RWPE1 (cell line): ENCODE data around the gene APBB2.

Source experiments
- CTCF ChIA-PET: fragments of 350-600 bp; sonication (Branson Sonifier 250); formaldehyde crosslinking; extraction: SDS; loops from one replicate; lab custom pipeline; 2021; lab: Yijun Ruan, JAX
- POLR2A ChIA-PET: fragments of 400-600 bp; formaldehyde crosslinking; extraction: SDS; loops from one replicate; lab custom pipeline; 2020; ENCODE audit warnings: antibody characterized with exemption; ENCODE audit not compliant: low non-redundant PET; lab: Yijun Ruan, JAX
- DNase-seq: peaks from one replicate; pipeline ENCODE4 v3.0.0; 2012; ENCODE audit warnings: low spot score
- H3K27ac ChIP-seq: fragments of 450-650 bp; 2 replicates; pipeline ENCODE4 v1.5.1; 2017
- CTCF ChIP-seq: fragments of 450-650 bp; conservative IDR thresholded peaks from 2 replicates; pipeline ENCODE4 v1.5.1; 2017; ENCODE audit warnings: low read depth, mild to moderate bottlenecking

The APBB2 gene

GRCh38 chr4:41043465-41043864 lies 170.9 kb downstream of the APBB2 start:
- no peak for TF ChIP-seq CTCF
- no peak for DNase-seq
- POLR2A ChIA-PET = no interaction called here
- CTCF ChIA-PET = interaction anchor here (0.9 kb wide), 1 partner anchor 10 kb away, joined by 5 read pairs; no protein-coding TSS in a partner anchor
- H3K27ac ChIP-seq = no peak overlapping the region

GRCh38 chr4:41041551-41041950 lies 172.8 kb downstream of the APBB2 start:
- ChIA-PET POLR2A (no interaction called here), CTCF (interaction anchor here (0.6 to 0.7 kb wide), 3 partner anchors 143 to 175 kb away, joined by 3 to 11 read pairs (median 4); no protein-coding TSS in a partner anchor)
- DNase-seq = no peak
- H3K27ac ChIP-seq = no peak overlapping the region
- TF ChIP-seq CTCF = no peak

- ChIA-PET POLR2A (no interaction called here), CTCF (no interaction called here)
Observed at GRCh38 chr4:41039317-41039716, 175.0 kb downstream of the APBB2 start.

GRCh38 chr4:41038304-41038703 lies 176.0 kb downstream of the APBB2 start:
- H3K27ac ChIP-seq = no peak overlapping the region
- CTCF ChIA-PET = interaction anchor here (0.7 kb wide), 1 partner anchor 16 kb away, joined by 3 read pairs; no protein-coding TSS in a partner anchor
- POLR2A ChIA-PET = no interaction called here
- no peak for DNase-seq
- TF ChIP-seq CTCF = no peak

More at GRCh38 chr4:41039317-41039716, 175.0 kb downstream of the APBB2 start:
- H3K27ac ChIP-seq = no peak overlapping the region
- no peak for DNase-seq
- no peak for TF ChIP-seq CTCF

- TF ChIP-seq CTCF = no peak
- ChIA-PET CTCF (no interaction called here), POLR2A (no interaction called here)
- H3K27ac ChIP-seq = no peak overlapping the region
- no peak for DNase-seq
Observed at GRCh38 chr4:41029098-41029497, 185.2 kb downstream of the APBB2 start.

GRCh38 chr4:41028392-41029076 lies 185.8 kb downstream of the APBB2 start:
- no peak overlapping the region for H3K27ac ChIP-seq
- ChIA-PET POLR2A (no interaction called here), CTCF (no interaction called here)
- no peak for TF ChIP-seq CTCF
- DNase-seq = no peak
